Posterior vena cava (tissue), 2 donors: ENCODE results near the gene VWA3B. TPM values are rescaled to one million over a fixed set of nuclear protein-coding genes. Genes with fewer than 3 reads are reported as not detected.
"Not testable (repeated sequence)": the region's sequence is repeated elsewhere in the genome, so short reads cannot be mapped to it uniquely, and the experiment has no call there.

Source experiments
- DNase-seq: peaks from one replicate; pipeline ENCODE4 v3.0.0-alpha.2; 2020; ENCODE audit warnings: low spot score
- intact Hi-C, 2 donors: fragments of 100-400 bp; cut with DNase I; formaldehyde crosslinking; loops; one replicate each; pipeline versions ENCODE4 v1.14.1 to v1.14.2; 2022 to 2023
- total RNA-seq, 2 donors: library from RNA; stranded (reverse); fragmentation: NEBNext Ultra II Directional; extraction: Animal tissue kit (Norgen Biotek cat#: 25700); gene quantifications; one replicate each; pipeline ENCODE4 v1.2.1, GENCODE V29; 2021
- donor health status: DM: yes; HTN: yes; CAD: no.
- donor health status: DM: yes; HTN: yes; CAD: no.

The VWA3B gene
- total RNA-seq, 2 donors from 2014 or later, result 0.29 TPM; not detected in 1

DNA sequence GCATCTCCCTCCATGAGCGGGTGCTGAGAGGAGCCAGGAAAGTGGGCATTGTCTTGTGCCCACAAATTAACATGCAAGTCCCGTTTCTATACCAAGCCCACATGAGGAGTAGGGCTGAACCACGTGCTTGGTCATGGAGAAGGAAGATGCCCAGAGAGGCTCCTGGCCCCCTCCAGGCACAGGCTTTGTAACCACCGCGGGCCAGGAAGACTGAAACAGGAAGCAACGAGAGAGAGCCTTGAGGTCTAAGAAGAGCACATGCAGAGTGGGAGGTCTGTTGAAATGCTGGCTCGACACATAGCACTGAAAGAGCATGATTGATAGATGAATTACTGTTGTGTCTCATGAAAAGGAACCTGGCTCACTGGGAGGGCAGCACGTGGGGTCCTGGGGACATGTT lies 36.3 kb downstream of the VWA3B start:
- no peak for DNase-seq
- intact Hi-C loops, result no loop called here

DNA sequence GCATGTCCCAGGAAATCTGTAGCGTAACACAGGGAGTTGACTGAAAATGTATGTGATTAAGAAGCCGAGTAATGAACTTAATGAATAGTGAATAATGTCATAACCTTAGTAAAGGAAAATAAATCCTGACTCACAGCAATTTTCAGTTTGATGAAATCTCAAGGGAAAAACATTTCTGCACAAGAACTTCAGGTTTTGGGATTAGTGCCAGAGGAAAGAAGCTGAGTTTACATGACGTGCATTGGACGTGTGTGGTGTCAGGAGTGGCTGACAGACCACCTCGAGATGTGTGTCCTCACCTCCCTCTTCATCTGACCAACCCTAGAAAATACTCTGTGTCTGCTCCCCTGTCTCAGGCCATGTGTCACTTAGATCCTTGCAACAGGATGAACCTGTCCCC lies 39.1 kb downstream of the VWA3B start:
- no peak for DNase-seq
- intact Hi-C loops, result no loop called here

DNA sequence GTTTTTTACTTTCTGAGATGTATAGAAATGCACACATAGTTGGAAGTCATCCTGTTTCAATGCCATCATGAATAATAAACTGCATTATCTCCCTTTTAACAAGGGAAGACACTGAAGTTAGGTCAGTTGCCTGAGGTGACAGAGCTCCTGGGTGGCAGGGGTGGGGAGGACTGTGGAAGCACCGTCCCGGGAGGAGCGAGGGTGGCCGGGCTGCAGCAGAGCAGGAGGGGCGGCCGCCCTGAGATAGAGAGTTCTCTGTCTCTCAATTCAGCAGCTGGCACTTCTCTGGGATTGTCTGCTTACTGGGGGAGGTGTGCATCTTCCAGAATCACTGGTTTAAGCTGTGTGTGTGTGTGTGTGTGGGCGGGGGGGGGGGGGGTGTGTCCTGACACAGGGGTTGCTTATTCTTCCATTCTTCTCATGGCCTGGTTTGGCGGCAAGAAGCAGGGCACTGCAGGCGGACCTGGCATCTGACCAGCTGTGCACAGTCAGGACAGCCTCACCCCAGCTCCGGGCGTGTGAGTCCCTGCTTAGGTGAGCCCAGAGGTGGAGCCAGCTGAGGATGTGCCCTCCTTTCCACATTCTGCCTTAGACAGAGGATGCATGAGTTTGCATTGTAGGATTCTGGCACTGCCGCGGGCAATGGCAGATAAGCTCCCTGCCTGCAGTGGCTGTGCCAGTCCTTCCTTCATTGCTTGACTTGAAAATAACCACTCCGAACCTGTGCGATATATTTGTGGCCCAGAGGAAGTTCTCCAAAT lies 40.4 kb downstream of the VWA3B start:
- DNase-seq, result no peak
- intact Hi-C loops, result no loop called here

DNA sequence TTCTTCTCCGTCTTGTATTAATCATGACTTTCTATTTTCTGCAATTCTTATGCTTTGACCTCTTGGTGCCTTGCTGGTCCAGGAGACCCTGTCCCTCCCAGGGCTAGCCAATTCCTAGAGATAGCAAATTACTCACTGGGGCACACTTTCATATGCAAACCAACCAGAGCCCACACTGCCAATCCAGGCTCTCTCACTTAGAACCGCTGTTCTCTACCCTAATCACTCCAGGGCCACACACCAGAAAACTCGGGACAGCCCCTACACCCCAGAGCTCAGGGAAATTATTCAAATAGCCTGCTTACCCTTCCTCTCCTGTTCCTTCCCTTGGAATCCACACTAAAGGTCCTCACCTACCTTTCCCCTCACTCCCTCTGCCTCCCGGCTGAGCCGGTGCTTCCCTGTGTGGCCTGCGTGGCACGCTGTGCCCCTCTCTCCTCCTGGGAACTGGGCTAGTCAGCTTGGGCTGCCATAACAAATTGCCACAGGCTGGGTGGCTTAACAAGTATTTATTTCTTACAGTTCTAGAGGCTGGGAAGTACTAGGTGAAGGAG lies 41.7 kb downstream of the VWA3B start:
- DNase-seq, result no peak
- intact Hi-C loops, result no loop called here

DNA sequence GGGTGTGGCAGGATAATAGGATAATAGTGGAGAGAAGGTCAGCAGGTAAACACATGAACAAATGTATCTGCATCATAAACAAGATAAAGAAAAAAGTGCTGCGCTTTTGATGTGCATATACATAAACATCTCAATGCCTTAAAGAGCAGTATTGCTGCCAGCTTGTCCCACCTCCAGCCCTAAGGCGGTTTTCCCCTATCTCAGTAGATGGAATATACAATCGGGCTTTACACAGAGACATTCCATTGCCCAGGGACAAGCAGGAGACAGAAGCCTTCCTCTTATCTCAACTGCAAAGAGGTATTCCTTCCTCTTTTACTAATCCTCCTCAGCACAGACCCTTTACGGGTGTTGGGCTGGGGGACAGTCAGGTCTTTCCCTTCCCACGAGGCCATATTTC lies 43.1 kb downstream of the VWA3B start:
- not testable (repeated sequence) for DNase-seq

DNA sequence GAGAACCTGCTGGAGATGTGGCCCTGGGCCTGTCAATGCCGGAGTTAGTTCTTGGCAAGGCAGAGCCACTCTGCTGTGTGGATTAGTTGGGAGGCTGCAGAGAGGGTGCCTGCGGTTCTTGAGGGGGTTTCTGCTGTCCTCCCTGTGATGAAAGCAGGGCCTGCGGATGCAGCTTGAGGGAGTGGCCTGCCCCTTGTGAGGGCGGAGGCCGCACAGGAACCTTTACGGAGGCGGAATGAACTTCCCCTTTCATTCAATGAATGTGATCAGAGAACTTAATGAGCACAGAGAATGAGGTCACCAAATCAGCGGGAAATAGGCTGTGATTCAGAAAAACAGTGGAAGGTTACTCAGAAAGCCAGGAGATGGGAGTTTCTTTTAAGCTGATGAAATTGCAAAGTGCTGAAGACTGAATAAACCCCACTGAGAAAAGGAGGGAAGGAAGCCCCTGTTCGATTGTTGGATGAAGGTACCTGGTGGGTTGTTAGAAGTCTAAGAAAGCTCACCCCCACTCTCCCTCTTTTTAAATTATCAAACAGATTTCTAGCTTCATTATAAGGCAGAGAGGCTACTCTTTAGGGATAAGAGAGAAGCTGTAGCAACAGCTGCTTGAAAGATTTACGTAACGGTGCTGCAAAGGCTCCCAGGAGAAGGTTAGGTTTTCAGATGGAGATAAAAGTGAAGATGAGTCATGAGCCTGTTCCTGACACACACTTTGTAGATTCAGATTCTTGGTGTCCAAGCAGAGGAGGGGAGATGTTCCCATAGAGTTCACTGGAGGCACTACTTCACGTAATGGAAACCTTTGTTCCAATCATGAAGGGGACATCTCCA lies 47.4 kb downstream of the VWA3B start:
- DNase-seq, result no peak
- intact Hi-C loops, result no loop called here

More for the DNA sequence above, 43.1 kb downstream of the VWA3B start:
- intact Hi-C loops, result not testable (repeated sequence)

DNA sequence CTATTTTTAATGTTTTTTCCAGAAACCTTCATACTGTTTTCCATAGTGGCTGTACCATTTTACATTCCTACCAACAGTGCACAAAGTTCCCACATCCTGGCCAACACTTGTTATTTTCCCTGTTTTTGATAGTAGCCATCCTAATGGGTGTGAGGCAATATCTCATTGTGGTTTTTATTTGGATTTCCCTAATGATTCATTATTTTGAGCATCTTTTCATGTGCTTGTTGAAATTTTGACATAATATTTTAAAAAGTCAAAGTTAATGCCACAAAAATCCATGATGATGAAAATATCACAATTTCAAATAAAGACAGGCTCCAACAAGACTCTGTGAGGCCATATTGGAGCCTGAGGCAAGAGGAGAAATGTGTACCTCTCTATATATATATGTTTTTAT lies 50.2 kb downstream of the VWA3B start:
- intact Hi-C loops, result no loop called here

DNA sequence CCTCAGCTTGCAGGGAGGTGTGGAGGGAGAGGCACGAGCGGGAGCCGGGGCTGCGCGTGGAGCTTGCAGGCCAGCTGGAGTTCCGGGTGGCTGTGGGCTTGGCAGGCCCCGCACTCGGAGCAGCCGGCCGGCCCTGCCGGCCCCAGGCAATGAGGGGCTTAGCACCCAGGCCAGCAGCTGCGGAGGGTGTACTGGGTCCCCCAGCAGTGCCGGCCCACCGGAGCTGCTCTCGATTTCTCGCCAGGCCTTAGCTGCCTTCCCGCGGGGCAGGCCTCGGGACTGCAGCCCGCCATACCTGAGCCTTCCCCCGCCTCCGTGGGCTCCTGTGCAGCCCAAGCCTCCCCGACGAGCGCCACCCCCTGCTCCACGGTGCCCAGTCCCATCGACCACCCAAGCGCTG lies 52.0 kb downstream of the VWA3B start:
- intact Hi-C loops, DNase-seq: not testable (repeated sequence)

More for the DNA sequence above, 50.2 kb downstream of the VWA3B start:
- no peak for DNase-seq

DNA sequence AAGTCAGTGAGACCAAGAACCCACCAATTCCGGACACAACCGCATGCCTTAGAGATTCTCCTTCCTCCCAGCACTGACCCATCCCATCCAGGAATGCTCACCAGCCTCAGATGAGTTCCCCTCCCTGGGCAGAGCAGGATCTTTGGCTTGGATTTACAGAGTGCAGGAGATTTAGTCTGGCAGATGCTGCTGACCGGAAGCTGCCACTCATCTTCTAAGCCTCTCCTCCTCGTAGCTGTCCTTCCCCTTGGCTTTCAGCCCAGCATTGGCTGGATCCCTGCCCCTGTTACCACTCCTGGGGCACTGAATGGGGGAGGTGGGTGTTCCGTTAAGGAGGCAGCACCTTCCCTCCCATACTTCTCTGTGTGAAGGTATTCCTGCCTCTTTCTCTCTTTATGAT lies 53.2 kb downstream of the VWA3B start:
- no peak for DNase-seq
- intact Hi-C loops, result no loop called here

DNA sequence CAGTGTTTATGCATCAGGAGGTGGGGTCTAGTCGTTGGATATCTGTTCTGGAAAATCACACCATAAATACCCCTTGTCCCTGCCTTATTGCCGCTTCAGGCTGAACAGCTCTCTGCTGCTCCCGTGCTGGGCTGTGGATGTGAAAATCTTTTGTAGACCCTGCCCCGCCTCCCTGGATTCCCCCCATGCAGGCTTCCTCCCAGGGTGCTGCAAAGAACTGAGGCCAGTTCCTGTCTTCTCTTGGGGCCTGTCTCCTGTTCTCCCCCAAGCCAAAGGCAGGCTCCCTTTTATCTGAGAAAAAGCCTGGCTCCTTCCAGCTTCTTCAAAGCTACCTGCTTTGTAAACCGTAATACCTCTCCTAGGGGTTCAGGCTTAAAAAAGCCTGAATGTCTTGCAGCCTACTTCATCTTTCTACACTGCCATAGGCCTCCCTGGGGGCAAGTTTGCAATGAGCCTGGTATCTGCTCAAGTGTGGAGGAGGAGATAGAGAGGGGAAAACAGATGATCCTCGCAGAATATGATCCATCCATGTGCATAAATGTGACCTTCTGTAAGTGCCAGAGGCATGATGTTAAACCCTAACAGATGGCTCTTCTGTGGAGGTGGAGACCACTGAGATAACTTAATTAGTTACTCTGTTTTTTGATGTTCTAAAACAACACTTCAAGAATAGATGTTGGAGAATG lies 55.3 kb downstream of the VWA3B start:
- DNase-seq, result no peak
- intact Hi-C loops, result no loop called here

DNA sequence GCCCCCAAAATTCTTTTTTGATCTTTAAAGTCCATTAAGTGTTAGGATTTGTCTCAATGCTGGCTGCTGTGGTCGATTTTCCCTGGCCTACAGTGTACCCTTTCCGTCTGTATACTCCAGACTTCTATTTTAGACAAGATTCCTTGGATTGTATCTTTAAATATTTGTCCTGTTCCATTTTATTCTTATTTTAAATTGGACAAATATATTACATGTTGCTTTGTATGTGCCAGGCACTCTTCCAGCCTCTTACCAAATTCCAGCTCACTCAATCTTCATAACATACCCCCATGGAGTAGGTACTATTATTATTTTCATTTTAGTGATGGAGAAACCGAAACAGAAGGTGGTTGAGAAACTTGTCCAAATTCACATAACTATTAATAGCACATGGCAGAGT lies 58.1 kb downstream of the VWA3B start:
- intact Hi-C loops, result no loop called here
- DNase-seq, result no peak

DNA sequence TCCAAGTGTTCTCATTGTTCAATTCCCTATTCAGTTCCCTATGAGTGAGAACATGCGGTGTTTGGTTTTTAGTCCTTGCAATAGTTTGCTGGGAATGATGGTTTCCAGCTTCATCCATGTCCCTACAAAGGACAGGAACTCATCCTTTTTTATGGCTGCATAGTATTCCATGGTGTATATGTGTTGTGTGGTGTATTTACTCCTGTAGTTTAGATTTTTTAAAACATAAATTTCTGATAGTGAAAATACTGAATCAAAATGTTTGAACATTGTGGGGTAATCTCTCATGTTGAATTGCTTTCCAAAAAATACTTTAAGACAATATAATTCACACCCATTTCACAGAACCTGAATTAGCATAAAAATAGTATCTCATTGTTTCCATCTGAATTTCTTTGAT lies 60.9 kb downstream of the VWA3B start:
- intact Hi-C loops, DNase-seq: not testable (repeated sequence)

DNA sequence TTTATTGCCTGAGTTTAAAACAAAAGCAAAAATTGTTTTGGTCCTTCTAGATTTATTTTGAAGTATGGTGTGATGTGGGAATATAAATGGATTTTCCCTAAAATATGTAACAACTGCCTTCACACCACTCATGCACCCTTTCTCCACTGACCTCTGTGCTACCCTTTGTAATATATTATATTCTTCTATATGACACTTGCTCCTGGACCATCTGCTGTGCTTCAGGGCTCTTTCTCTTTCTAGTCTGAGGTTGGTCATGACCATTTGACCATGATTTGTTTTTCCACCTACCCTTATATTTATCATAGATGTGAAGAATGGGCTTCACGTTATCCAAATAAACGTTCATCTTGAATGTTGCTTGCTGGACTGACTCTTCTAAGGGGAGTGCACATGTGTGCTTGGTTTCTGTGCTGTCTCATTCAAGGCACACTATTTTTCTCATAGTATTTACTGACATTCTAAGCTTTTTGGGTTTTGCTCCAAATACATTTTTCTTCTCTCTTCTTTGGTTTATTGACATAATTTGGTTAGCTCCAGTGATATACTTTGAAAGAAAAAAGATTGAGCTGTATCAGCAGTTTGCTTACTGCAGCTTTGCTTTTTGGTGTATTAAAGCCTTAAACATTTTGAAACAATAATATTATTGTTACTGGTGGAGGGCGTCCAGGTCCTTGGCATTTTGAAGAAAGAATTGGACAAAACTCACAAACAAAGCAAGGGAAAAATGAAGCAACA lies 61.8 kb downstream of the VWA3B start:
- intact Hi-C loops, result no loop called here
- no peak for DNase-seq

DNA sequence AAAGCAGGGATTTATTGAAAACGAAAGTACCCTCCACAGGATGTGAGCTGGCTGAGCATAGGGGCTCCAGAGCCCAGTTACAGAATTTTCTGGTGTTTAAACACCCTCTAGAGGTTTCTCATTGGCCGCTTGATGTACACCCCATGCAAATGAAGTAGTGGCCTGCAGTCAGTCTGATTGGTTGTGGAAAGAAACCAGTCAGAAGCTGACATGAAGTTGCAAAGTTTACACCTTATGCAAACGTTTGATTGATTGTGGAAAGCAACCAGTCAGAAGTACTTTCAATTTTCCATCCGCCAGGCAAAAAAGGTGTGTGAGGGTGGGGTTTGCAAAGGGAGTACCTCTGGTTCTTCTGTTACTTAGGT lies 62.3 kb downstream of the VWA3B start:
- no peak for DNase-seq
- intact Hi-C loops, result no loop called here

DNA sequence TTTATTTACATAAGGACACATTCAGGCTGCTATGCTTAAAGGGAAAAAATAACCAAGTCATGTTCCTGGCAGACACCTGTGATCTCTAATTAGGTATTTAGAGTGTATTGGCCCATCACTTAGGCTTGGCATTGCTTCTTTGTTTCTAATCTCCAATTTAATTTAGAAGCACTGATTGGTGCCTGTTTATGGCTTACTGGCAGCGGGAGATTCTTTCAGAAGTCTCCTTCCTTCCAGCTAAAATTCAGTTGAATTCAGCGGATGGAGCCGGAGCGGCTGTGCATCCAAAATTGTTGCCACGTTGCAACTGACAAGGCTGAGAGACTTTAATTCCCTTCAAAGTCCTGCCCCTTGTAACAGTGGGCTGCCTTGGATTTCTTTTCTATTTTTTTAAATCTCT lies 66.5 kb downstream of the VWA3B start:
- DNase-seq, result no peak

DNA sequence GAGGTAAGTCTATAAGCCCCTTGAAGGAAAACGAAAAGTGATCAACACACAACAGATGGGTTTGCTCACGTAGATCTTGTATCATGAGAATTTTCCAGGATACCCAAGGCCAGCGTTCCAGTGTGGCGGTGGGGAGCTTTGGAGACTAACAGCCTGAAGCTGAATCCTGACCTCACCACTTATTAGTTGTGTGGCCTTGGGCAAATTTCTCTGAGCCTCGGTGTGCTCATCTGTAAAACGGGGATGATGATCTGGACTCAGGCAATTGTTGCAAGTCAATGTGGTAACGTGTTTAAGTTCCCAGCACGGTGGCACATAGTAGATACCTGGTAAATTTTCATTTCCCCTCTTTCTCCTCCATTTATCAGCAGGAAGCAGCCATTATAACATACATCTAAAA lies 68.3 kb downstream of the VWA3B start:
- DNase-seq, result no peak
- intact Hi-C loops, result no loop called here

More for the DNA sequence above, 66.5 kb downstream of the VWA3B start:
- intact Hi-C loops, result no loop called here

DNA sequence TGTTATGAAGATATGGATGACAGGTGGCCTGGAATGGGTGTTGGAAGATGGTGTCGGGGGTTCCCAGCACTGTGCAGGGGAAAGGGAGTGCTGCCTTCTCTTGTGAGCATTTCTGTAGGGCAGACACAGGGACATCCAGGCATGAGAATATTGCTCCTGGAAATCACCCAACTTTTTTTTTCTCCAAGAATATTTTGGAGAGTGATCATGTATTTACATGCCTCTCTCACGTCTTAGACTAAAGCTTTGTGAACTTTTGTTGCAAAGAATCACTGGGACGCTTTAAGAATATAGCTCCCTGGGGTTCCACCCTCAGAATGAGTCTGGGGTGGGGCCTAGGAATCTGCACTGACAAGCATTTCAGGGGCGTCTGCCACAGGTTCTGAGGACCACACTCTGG lies 68.7 kb downstream of the VWA3B start:
- intact Hi-C loops, result no loop called here
- DNase-seq, result no peak

DNA sequence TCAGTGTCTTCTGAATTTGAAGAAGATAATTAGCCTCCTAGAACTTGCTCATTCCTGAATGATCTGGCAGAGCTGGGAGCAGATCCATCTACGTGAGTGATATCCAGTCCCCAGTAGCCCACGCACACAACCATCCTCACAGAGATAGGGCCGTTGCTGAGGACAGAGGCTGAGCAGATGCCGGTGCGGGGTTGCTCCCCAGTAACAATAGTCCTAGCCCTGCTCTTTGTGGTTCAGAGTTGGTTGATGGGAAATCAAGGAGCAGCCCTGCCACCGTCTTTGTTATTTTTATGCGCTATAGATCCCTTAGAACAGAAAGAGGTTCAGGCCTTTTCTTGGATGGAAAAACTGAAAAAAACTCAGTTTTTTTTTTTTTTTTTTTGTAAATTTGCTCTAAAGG lies 69.3 kb downstream of the VWA3B start:
- no peak for DNase-seq
- intact Hi-C loops, result no loop called here

DNA sequence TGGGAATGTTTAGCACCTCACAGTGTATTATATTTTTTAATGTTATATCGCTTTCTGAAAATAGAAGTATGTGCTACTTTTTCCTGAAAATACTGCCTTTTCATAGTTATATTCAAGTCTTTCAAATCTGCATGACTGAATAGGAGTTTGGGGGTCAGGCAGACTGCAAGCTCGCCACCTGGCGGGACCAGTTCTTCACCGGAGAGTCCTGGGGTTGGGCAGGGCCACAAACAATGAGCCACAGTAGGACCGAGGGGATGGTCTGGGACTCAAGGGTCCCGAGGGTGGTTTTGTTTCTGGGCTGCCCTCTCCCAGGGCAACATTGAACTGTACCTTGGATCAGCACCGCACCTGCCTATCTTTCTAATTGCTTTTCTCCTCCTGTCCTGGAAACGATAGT lies 70.6 kb downstream of the VWA3B start:
- no peak for DNase-seq
- intact Hi-C loops, result no loop called here
